Measurements from ENCODE around the gene TRPV4.
"Not testable (repeated sequence)": the region's sequence is repeated elsewhere in the genome, so short reads cannot be mapped to it uniquely, and the experiment has no call there.

TRPV4 gene

GRCh38 chr12:109833307-109834189, at the start of gene TRPV4:
Gene TRPV4 (minus strand): TSS chr12:109833398. CDS start chr12:109814796, 18,602 bp downstream.
- DNase-seq: no peak

GRCh38 chr12:109881752-109882151, 48.6 kb upstream of the TRPV4 start:
- DNase-seq: no peak

- no peak for DNase-seq
Observed at GRCh38 chr12:109880938-109881337, 47.7 kb upstream of the TRPV4 start.

- DNase-seq: no peak
Observed at GRCh38 chr12:109880043-109880931, 47.1 kb upstream of the TRPV4 start, which contains the start of gene GLTP. Gene GLTP (minus strand): TSS chr12:109880541. CDS start chr12:109880374, 167 bp downstream.

GRCh38 chr12:109879351-109880042, 46.3 kb upstream of the TRPV4 start:
- no peak for DNase-seq

- DNase-seq: no peak
Observed at GRCh38 chr12:109878749-109879148, 45.6 kb upstream of the TRPV4 start.

- no peak for DNase-seq
Observed at GRCh38 chr12:109878247-109878625, 45.0 kb upstream of the TRPV4 start.

- DNase-seq: no peak
Observed at GRCh38 chr12:109877504-109878246, 44.5 kb upstream of the TRPV4 start.

- no peak for DNase-seq
Observed at GRCh38 chr12:109876406-109876805, 43.2 kb upstream of the TRPV4 start.

GRCh38 chr12:109875572-109876131, 42.5 kb upstream of the TRPV4 start:
- no peak for DNase-seq

- no peak for DNase-seq
Observed at GRCh38 chr12:109873653-109874052, 40.5 kb upstream of the TRPV4 start.

GRCh38 chr12:109871668-109872314, 38.6 kb upstream of the TRPV4 start:
- DNase-seq: no peak

- DNase-seq: no peak
Observed at GRCh38 chr12:109870648-109871047, 37.5 kb upstream of the TRPV4 start.

GRCh38 chr12:109868182-109869051, 35.2 kb upstream of the TRPV4 start:
- no peak for DNase-seq

- no peak for DNase-seq
Observed at GRCh38 chr12:109864916-109865315, 31.7 kb upstream of the TRPV4 start.

- no peak for DNase-seq
Observed at GRCh38 chr12:109863847-109864712, 30.9 kb upstream of the TRPV4 start.

GRCh38 chr12:109862491-109862890, 29.3 kb upstream of the TRPV4 start:
- not testable (repeated sequence) for DNase-seq

GRCh38 chr12:109861689-109862314, 28.6 kb upstream of the TRPV4 start:
- no peak for DNase-seq

GRCh38 chr12:109860977-109861376, 27.8 kb upstream of the TRPV4 start:
- DNase-seq: no peak
